ENCODE data around the gene GYG2.
A peak's percentile ranks its signal among the peaks of the same experiment; 100 is the strongest.

DNA sequence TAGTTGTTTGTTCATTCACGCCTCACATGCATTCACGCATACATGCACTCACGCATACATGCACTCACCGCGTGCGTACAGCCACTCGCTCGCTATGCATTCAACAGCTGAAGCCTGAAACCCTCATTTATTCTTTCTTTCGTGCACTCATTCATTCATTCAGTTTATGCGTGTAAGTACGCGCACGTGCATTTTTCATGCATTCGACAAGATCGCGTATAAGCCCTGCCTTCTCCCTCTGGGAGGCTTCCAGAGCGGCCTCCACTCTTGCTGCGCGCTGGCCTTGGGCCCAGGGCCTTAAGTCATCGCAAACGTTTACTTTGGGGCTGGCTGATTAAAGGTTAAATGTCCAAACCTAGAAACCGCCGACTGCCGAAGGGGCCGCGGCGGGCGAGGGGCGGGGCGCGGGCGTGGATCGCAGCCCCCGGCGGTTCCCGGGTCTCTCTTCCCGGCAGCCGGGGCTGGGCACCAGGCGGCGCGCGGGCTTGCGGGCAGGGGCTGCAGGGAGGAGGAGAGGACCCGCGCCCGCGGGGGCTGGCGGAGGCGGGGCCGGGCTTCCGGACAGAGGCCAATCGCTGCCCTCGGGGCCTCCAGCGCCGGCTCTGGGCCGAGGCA, at the start of gene GYG2:
- TF ChIP-seq ZNF670 (CRISPR knock-in tag; IDR thresholded peaks at IDR 0.05; ENCODE audit: borderline replicate concordance) (no peak), YY1 (IDR thresholded peaks at IDR 0.05; ENCODE audit: insufficient read depth, insufficient replicate concordance, low read depth, low read length) (peak; percentile 11), ISL2 (CRISPR knock-in tag; IDR thresholded peaks at IDR 0.05) (no peak), EZH2 (conservative IDR thresholded peaks at IDR 0.05; ENCODE audit: low read depth, low read length) (no peak), TOE1 (CRISPR knock-in tag; IDR thresholded peaks at IDR 0.05) (no peak), CAMTA2 (CRISPR knock-in tag; IDR thresholded peaks at IDR 0.05; ENCODE audit: borderline replicate concordance) (no peak), KDM2A (CRISPR knock-in tag; IDR thresholded peaks at IDR 0.05; ENCODE audit: borderline replicate concordance, low read depth) (no peak), KLF9 (CRISPR knock-in tag; IDR thresholded peaks at IDR 0.05; ENCODE audit: low read depth) (no peak), NFE2L1 (CRISPR knock-in tag; IDR thresholded peaks at IDR 0.05; ENCODE audit: borderline replicate concordance) (no peak), NONO (IDR thresholded peaks at IDR 0.05) (no peak), NONO (CRISPR knock-in tag; conservative IDR thresholded peaks at IDR 0.05) (peak; percentile 41; the same call in 1 of the 2 replicates), CHD4 (IDR thresholded peaks at IDR 0.05; ENCODE audit: borderline replicate concordance, low read length) (no peak)
- TF ChIP-seq, protein P1, sequence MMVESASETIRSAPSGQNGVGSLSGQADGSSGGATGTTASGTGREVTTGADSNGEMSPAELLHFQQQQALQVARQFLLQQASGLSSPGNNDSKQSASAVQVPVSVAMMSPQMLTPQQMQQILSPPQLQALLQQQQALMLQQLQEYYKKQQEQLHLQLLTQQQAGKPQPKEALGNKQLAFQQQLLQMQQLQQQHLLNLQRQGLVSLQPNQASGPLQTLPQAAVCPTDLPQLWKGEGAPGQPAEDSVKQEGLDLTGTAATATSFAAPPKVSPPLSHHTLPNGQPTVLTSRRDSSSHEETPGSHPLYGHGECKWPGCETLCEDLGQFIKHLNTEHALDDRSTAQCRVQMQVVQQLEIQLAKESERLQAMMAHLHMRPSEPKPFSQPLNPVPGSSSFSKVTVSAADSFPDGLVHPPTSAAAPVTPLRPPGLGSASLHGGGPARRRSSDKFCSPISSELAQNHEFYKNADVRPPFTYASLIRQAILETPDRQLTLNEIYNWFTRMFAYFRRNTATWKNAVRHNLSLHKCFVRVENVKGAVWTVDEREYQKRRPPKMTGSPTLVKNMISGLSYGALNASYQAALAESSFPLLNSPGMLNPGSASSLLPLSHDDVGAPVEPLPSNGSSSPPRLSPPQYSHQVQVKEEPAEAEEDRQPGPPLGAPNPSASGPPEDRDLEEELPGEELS (CRISPR knock-in tag; IDR thresholded peaks at IDR 0.05), result no peak
- TF ChIP-seq, protein P2, sequence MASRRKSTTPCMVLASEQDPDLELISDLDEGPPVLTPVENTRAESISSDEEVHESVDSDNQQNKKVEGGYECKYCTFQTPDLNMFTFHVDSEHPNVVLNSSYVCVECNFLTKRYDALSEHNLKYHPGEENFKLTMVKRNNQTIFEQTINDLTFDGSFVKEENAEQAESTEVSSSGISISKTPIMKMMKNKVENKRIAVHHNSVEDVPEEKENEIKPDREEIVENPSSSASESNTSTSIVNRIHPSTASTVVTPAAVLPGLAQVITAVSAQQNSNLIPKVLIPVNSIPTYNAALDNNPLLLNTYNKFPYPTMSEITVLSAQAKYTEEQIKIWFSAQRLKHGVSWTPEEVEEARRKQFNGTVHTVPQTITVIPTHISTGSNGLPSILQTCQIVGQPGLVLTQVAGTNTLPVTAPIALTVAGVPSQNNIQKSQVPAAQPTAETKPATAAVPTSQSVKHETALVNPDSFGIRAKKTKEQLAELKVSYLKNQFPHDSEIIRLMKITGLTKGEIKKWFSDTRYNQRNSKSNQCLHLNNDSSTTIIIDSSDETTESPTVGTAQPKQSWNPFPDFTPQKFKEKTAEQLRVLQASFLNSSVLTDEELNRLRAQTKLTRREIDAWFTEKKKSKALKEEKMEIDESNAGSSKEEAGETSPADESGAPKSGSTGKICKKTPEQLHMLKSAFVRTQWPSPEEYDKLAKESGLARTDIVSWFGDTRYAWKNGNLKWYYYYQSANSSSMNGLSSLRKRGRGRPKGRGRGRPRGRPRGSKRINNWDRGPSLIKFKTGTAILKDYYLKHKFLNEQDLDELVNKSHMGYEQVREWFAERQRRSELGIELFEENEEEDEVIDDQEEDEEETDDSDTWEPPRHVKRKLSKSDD (CRISPR knock-in tag; IDR thresholded peaks at IDR 0.05; ENCODE audit: low read depth), result no peak
- TF ChIP-seq, protein P3, sequence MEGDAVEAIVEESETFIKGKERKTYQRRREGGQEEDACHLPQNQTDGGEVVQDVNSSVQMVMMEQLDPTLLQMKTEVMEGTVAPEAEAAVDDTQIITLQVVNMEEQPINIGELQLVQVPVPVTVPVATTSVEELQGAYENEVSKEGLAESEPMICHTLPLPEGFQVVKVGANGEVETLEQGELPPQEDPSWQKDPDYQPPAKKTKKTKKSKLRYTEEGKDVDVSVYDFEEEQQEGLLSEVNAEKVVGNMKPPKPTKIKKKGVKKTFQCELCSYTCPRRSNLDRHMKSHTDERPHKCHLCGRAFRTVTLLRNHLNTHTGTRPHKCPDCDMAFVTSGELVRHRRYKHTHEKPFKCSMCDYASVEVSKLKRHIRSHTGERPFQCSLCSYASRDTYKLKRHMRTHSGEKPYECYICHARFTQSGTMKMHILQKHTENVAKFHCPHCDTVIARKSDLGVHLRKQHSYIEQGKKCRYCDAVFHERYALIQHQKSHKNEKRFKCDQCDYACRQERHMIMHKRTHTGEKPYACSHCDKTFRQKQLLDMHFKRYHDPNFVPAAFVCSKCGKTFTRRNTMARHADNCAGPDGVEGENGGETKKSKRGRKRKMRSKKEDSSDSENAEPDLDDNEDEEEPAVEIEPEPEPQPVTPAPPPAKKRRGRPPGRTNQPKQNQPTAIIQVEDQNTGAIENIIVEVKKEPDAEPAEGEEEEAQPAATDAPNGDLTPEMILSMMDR (CRISPR knock-in tag; IDR thresholded peaks at IDR 0.05), result no peak
